GM19240 (cell line): ENCODE measurements around the gene PRRC2B.

Source experiments
- DNase-seq: peaks from one replicate; pipeline ENCODE4 v3.0.0; 2011; ENCODE audit warnings: low spot score; ENCODE audit not compliant: insufficient read length

The PRRC2B gene

GRCh38 chr9:131516930-131517329 lies 123.0 kb downstream of the PRRC2B start:
- no peak for DNase-seq

DNA sequence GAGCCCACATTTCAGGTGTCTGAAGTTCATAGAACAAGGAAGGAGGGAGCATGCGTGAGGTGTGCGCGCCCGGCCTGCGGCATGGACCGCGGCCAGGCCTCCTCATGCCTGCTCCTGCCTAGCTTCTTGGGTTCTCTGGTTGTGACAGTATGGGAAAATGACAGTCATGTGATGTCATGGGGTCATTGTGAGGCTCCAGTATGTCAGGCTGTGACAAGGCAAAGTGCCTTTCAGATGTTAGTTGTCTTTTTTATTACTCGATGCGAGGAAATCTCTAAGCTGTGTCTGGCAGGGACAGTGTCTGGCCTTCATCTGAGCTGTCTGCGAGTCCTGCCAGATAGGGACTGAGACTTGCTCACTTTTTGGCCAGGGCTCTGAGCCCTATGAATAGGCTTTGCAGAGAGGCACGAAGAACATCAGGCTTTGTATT lies 123.9 kb downstream of the PRRC2B start:
- no peak for DNase-seq

GRCh38 chr9:131518553-131518952 lies 124.7 kb downstream of the PRRC2B start:
- no peak for DNase-seq

GRCh38 chr9:131520503-131520902 lies 126.6 kb downstream of the PRRC2B start:
- DNase-seq, result no peak

GRCh38 chr9:131521203-131521602 lies 127.3 kb downstream of the PRRC2B start:
- no peak for DNase-seq

- no peak for DNase-seq
Observed at GRCh38 chr9:131521822-131522221, 127.9 kb downstream of the PRRC2B start.

DNA sequence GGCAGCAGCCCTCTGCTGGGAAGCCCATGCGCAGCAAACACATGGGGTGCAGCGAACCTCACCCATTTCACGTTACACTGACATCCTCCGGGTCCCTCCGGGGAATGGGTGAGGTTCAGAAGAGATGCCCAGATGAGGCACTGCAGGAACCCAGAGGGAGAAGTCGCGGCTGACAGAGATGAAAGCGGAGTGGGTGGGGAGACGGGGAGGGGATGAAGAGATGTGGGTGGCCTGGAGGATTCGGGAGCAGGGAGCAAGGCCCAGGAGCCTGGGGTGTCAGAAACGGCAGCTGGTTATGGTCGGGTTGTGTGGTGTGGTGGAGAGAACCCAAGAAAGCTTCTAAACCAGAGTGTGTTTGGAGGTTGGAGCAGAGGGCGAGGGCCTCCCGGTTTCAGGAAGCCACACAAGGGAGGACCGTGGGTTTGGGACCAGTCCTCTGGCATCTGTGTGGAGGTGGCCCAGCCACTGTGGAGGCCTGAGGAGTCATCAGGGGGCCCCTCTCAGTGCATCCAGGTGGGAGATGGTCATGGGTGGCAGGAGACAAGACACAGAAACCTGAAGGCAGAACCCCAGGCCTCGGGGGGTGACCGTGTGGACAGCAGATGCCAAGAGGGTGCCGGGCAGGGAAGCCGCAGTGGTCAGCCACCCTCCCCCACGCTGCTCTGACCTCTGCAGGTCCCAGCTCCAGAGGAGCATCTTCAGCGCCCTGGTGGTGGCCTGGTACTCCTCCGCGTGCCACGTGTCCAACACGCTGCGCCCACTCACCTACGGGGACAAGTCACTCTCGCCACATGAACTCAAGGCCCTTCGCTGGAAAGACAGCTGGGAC lies 128.6 kb downstream of the PRRC2B start:
- DNase-seq, result no peak

GRCh38 chr9:131523086-131523388 lies 129.2 kb downstream of the PRRC2B start:
- no peak for DNase-seq

DNA sequence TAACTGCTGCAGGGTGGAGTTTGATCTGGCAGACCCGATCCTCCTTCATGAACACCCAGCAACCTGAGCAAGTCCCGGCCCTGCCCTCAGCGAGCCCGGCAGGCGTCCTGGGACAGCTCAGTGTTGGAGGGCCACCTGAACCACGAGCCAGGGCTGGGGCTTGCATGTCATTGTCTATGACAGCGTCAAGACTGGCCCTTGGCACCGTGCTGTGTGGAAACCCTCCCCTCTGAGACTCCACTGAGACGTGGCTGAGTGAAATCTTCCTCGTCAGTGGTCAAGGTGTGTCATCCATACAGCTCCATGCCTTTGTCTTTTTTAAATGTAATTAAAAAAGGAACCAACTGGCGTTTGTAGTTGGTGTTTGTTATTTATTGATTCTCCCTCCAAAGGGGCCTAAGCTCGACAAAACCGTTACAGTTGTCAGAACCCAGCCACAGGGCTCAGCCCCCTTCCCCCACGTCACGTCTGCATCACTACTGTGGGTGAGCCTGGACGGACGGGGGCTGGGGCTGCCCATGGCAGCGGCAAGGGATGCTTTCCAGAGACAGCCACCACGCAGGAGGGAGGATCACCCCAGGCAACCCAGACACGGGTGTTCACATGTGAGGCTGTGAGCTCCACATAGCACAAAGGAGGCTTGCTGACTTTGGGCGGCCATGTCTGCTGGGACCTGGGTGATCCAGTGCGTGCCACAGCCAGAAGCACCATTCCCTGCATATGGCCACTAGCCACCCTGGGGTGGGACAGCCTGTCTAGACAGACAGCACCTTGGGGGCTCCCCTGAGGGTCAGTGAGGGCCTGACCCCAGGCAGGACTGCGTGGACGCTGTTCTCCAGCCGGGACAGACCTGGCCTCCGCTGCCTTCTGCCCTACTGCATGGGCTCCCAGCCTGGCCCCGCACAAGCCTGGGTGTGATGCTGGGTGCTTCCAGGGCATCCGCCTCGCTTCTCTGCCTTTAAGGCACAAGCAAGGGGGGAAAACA lies 129.9 kb downstream of the PRRC2B start:
- DNase-seq, result no peak

DNA sequence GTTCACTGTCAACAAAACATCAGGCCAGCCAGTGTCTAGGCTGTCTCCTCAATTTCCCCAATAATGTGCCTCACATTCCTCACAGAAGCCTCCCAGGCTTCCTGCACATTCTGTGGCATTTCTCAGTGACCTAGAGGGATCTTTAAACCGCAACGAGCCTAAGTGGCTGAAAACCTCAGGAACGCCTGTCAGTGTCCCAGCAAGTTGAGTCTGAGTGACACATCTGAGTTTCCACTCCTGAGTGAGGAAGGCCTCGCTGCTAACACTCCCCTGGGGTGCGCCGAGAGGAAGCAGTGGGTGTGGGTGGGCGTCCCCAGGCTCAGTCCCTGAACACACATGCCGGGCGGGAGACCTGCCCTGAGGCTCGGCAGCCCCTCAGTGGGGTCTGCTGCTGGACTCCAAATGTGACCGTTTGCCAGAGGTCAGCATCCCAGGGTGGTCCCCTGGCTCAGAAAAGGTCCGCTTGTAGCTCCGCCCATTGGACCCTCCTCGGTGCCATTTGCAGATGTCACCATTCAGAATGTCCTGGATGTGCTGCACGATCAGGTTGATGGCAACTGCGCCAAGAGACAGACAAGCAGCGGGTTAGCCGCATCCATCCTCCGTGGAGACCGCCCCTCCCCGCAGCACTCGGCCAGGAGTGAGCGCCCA lies 130.9 kb downstream of the PRRC2B start:
- no peak for DNase-seq

DNA sequence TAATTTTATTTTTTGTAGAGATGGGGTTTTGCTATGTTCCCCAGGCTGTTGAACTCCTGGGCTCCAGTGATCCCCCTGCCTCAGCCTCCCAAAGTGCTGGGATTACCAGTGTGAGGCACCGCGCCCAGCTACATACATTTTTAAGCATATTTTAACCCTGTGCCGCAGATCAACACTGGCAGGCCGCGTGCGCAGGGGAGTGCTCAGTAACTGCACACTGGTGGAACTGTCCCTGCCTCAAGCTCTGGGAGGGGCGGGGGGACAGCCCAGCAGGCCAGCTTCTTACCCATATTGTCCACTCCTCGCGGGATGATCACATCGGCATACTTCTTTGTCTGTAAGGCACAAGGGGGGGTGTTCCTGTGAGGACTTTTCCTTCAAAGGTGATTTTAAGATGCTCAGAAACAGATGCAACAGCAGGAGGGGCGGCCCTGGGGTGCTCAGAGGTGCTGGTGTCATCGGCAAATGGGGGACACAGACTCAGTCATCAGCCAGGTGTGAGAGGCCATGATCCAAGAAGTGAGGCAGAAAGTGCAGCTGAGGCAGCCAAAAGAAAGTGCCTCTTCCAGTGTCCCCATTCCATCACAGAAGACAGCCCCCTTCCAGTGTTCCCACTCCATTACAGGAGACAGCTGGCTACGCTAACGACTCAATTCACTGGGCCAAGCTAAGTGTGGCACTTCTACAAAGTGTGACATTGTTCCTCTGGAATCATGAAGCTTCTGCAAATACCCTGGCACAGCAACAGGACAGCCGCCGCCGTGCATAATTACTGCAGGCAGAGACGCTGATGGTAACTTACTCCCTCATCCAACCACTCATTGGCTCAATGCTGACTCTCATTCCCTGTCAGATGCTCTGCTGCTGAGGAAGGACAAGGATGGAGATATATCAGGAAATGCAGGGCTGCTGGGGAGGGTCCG lies 132.0 kb downstream of the PRRC2B start:
- no peak for DNase-seq

DNA sequence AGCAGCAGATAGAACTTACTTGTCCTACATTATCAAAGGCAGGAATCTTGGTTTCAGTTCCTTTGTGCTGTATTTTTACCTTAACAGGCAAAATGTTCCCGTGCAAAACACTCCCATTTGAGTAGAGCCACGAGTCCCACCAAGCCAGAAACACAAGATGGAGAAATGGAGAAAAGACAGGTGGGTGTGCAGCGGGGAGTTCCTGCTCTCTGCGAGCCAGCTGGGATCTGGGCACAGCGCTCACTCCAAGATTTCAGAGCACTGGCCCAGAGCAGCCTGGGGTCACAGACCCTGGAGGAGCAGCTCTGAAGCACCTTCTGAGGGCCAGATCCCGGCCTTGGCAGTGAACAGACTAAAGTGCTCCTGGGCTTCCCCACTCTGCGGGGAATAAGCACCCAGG lies 134.3 kb downstream of the PRRC2B start:
- DNase-seq, result no peak

GRCh38 chr9:131528886-131529505 lies 135.1 kb downstream of the PRRC2B start:
- no peak for DNase-seq

DNA sequence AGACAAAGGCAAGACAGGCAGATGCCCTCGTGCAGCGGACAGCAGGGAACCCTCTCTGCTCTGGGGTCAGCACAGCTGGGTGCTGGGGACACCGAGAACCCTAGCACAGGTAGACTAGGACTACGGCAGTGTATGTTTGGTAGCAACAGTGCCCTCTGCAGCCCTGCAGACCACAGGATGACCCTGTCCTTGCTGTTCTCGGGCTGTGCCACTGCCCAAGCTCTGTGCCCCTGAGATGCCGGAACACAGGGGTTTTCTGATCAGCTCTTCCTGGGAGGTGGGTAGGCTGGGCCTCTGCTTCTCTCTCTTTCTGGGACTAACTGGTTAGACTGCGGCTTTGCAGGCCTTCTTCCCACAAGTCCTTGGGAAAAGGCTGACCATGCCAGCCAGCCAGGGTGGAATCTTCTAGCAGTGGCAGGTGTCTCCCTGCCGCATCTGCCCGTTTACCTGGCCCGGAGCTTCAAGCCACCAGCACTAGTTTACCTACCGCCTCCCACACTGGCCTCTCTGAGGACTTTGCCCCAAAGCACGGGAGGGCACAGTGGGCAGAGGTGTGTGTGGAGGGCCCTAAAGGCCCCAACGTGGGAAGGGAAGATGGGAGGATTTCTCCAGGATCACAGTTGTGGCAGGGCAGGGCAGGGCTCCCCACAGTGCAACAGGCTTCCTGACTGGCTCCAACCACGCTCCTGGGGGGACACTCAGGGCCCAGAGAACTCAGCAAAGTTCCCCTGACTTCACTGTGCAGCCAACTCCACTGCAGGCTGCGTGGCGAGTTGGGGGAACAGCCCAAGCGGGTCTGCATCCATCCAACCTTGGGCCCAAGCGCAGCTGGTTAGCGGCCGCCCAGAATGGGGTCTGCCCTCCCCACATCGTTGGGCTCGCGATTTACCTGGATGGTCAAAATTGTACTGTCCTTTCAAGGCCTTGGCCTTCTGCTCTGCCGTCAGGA lies 136.0 kb downstream of the PRRC2B start:
- DNase-seq, result no peak

GRCh38 chr9:131530546-131530919 lies 136.6 kb downstream of the PRRC2B start:
- DNase-seq, result peak; percentile 60

DNA sequence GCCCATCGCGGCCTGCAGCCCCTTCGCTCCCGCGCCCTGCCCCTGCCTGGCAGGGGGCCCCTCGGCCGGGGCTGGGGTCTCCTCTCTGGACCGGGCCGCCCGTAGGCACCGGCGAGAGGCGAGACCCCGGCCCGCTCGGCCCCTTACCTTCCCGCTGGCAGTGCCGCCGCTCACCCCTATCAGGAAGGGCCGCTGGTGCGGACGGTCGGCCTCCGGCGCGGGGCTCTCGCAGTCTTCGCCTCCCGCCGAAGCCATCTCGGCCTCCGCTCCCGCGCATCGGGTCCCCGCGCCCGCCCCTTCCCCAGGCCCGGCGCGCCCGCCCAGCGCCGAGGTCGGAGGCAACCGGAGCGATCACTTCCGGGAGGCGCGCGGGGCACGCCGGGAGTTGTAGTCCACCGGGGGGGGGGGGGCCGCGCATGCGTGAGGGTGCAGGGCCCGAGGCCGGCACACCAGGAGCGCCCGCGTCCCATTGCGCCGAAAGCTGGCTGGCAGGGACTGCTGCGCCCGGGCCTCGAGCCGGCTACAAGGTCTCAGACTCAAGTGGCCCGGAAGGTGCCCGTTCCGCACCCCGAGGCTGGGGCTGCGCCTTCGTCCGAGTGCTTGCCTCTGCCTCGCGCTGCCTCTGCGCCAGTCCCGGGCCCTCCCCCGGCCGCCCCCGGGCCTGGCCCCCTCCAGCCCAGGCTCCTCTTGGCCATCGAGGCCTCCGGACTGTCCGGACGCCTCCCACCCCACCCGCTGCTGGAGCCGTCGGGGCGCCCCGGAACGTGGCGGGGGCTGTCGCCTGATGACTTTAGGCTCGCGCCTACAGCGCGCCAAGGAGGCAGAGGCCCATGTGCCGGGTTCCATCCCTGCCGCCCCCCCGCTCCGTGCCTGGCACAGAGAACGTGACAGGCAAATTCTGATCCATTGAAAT lies 137.3 kb downstream of the PRRC2B start, which contains the start of gene UCK1:
TSS of gene UCK1 (minus strand) at position 344 of the 913 bp plus-strand sequence. CDS start at position 255, 89 bp downstream.
- DNase-seq, result peak; percentile 95

GRCh38 chr9:131534721-131535237 lies 140.9 kb downstream of the PRRC2B start:
- no peak for DNase-seq

DNA sequence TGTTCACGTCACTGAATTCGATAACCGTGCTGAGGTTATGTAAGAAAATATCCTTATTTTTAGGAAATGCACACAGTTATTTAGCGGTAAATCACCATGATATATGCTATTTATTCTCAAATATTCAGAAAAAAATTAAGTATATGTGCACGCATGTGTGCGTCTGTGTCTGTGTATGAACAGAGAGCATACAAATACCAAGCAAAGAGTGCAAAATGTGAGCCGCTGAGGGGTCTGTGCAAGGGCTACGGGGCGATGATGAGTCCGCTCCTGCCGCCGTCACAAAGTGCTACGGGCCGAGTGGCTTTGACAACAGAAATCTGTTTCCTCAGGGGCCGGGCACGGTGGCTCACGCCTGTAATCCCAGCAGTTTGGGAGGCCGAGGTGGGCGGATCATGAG lies 144.1 kb downstream of the PRRC2B start:
- no peak for DNase-seq
